ENCODE data around the gene ANXA2.

Gene ANXA2

DNA sequence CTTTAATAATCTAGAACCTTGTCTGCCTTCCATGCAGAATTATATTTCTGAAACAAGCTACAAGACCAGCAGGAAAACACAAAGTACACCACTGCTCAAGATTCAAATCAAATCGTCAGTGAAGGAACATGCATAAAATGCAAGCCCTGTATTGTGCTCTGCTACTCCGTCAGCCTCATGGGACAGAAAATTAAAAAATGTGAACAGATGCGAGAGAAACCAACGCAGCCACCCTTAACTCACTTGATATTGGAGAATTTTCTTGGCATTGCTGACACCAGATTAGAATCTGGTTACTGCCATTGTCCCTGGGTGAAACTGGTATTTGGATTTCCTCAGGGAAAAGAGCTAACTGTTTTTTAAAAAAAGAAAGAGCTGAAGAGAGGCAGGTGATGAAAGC, 23.6 kb downstream of the ANXA2 start:
- TF ChIP-seq, protein P1, sequence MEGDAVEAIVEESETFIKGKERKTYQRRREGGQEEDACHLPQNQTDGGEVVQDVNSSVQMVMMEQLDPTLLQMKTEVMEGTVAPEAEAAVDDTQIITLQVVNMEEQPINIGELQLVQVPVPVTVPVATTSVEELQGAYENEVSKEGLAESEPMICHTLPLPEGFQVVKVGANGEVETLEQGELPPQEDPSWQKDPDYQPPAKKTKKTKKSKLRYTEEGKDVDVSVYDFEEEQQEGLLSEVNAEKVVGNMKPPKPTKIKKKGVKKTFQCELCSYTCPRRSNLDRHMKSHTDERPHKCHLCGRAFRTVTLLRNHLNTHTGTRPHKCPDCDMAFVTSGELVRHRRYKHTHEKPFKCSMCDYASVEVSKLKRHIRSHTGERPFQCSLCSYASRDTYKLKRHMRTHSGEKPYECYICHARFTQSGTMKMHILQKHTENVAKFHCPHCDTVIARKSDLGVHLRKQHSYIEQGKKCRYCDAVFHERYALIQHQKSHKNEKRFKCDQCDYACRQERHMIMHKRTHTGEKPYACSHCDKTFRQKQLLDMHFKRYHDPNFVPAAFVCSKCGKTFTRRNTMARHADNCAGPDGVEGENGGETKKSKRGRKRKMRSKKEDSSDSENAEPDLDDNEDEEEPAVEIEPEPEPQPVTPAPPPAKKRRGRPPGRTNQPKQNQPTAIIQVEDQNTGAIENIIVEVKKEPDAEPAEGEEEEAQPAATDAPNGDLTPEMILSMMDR (IDR thresholded peaks at IDR 0.05) = no peak

DNA sequence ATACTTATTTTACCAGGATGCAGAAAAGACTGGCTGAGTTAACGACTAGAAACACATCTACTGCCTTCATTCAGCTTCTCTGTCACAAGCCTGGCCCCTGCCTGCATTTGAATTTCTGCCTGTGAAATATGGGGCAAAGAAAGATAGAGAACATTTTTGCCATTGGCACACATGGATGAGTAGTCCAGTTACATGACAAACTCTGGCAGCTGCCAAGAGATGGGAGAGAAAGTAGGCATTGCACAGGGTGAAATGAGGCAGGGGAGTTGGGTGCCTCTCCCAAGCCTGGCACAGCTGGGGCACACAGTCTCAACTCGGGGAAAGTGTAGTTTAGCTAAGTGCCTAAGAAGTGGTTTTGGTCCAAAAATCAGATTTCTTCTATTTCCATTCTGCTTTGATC, 24.0 kb downstream of the ANXA2 start:
- intact Hi-C loops (cut with DNase I; ENCODE audit: low total_unique reads) = no loop called here
- no peak for DNase-seq
- TF ChIP-seq, protein P1 (IDR thresholded peaks at IDR 0.05) = no peak
- Histone ChIP-seq H3K27me3 (no peaks in the 10 kb centered on the region), H3K4me1 (peaks cover 4 to 100% (median 85%) of the 10 kb centered on the region in 4 donors), H3K4me3 (no peak overlapping the region), H3K9me3 (no peaks in the 10 kb centered on the region), H3K36me3 (peaks cover 10 to 20% (median 14%) of the 10 kb centered on the region in 3 donors), H3K27ac (peak overlapping the region; percentile 75 to 76)

More for the DNA sequence above, 23.6 kb downstream of the ANXA2 start:
- Histone ChIP-seq H3K27ac (peak overlapping the region; percentile 75 to 76), H3K4me3 (no peak overlapping the region), H3K4me1 (peaks cover 4 to 100% (median 84%) of the 10 kb centered on the region in 4 donors), H3K27me3 (no peaks in the 10 kb centered on the region), H3K36me3 (peaks cover 10 to 20% (median 14%) of the 10 kb centered on the region in 3 donors), H3K9me3 (no peaks in the 10 kb centered on the region)
- no peak for DNase-seq
- intact Hi-C loops (cut with DNase I; ENCODE audit: low total_unique reads) = no loop called here

DNA sequence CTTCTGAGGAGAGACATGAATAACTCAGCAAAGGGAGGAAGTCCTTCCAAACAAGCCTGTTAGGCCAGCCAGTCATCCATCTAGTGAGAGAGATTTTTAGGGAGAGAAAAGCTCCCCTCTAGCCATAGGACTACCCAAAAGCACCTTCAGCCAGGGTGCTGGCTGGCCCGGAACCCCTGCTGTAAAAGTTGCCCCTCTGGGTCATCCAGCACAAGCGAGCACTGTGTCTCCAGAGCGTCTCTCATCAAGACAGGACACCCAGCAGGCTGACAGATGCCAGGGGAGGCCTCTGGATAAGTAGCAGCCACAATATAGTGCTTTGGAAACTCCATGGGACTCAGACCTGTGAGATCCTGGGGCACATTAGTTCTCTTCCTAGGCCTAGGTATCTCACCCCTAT, 24.5 kb downstream of the ANXA2 start:
- H3K36me3 ChIP-seq = peaks cover 10 to 20% (median 14%) of the 10 kb centered on the region in 3 donors
- H3K27ac ChIP-seq = peak overlapping the region; percentile 75 to 76
- intact Hi-C loops (cut with DNase I; ENCODE audit: low total_unique reads) = no loop called here
- no peaks in the 10 kb centered on the region for H3K9me3 ChIP-seq
- TF ChIP-seq, protein P1 (IDR thresholded peaks at IDR 0.05) = no peak
- DNase-seq = no peak
- peaks cover 4 to 100% (median 85%) of the 10 kb centered on the region in 4 donors for H3K4me1 ChIP-seq
- no peak overlapping the region for H3K4me3 ChIP-seq
- no peaks in the 10 kb centered on the region for H3K27me3 ChIP-seq

DNA sequence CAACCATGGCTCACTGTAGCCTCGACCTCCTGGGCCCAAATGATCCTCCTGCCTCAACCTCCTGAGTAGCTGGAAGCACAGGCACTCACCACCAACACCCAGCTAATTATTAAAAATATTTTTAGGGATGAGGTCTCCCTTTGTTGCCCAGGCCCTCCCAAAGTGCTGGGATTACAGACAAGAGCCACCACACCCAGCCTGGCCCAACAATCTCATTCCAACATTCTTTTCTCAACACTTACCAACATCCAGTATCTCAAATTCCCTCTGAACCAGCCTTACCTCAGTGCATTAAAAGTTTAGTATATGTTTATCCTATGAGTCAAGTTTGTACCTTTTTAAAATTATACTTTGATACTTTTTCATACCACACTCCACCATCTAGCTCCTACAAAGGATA, 25.0 kb downstream of the ANXA2 start:
- H3K4me3 ChIP-seq = no peak overlapping the region
- TF ChIP-seq, protein P1 (IDR thresholded peaks at IDR 0.05) = no peak
- H3K27ac ChIP-seq = peak overlapping the region; percentile 75 to 76
- no peaks in the 10 kb centered on the region for H3K27me3 ChIP-seq
- peaks cover 9 to 17% (median 10%) of the 10 kb centered on the region in 3 donors for H3K36me3 ChIP-seq
- H3K9me3 ChIP-seq = no peaks in the 10 kb centered on the region
- H3K4me1 ChIP-seq = peaks cover 4 to 95% (median 83%) of the 10 kb centered on the region in 4 donors
- no peak for DNase-seq
- intact Hi-C loops (cut with DNase I; ENCODE audit: low total_unique reads) = no loop called here

DNA sequence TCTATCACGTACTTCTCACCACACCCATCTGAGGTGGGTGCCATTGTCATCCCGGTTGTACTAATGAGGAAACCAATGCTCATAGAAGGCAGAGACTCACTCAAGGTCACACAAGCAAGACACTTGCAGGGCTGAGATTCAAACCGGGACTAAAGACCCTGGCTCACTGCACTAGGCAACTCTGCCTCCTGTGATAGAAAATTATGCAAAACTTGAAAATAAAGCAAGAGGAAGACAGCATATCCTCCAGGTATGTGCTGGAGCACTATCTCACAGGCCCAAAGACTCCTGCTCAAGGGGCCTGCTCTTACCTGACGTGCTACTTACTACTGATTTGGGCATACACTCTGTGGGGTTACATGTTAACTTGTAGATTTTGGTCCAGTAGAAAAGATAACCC, 25.6 kb downstream of the ANXA2 start:
- intact Hi-C loops (cut with DNase I; ENCODE audit: low total_unique reads) = no loop called here
- TF ChIP-seq, protein P1 (IDR thresholded peaks at IDR 0.05) = no peak
- Histone ChIP-seq H3K4me1 (peaks cover 4 to 89% (median 82%) of the 10 kb centered on the region in 4 donors), H3K27me3 (no peaks in the 10 kb centered on the region), H3K9me3 (no peaks in the 10 kb centered on the region), H3K36me3 (peaks cover 7 to 16% (median 10%) of the 10 kb centered on the region in 3 donors), H3K27ac (peak overlapping the region; percentile 75 to 76), H3K4me3 (no peak overlapping the region)
- no peak for DNase-seq
